ENCODE results near the gene FHIT.

FHIT gene

GRCh38 chr3:59780209-59780608 is 1471.0 kb downstream of the FHIT start:
- DNase-seq: no peak

GRCh38 chr3:59779260-59779659 is 1472.0 kb downstream of the FHIT start:
- no peak for DNase-seq

- no peak for DNase-seq
Observed at GRCh38 chr3:59777667-59778077, 1473.6 kb downstream of the FHIT start.

- DNase-seq: no peak
Observed at GRCh38 chr3:59777066-59777465, 1474.2 kb downstream of the FHIT start.

GRCh38 chr3:59775761-59776325 is 1475.4 kb downstream of the FHIT start:
- DNase-seq: no peak

GRCh38 chr3:59775106-59775505 is 1476.1 kb downstream of the FHIT start:
- no peak for DNase-seq

GRCh38 chr3:59774634-59775033 is 1476.6 kb downstream of the FHIT start:
- peak; percentile 87 for DNase-seq

GRCh38 chr3:59774000-59774399 is 1477.3 kb downstream of the FHIT start:
- DNase-seq: no peak

GRCh38 chr3:59772416-59773408 is 1478.5 kb downstream of the FHIT start:
- no peak for DNase-seq

- DNase-seq: peak; percentile 86
Observed at GRCh38 chr3:59771768-59772181, 1479.5 kb downstream of the FHIT start.

GRCh38 chr3:59769127-59769750 is 1482.0 kb downstream of the FHIT start:
- no peak for DNase-seq

- DNase-seq: peak; percentile 89
Observed at GRCh38 chr3:59766200-59766872, 1484.9 kb downstream of the FHIT start.

GRCh38 chr3:59764171-59764570 is 1487.1 kb downstream of the FHIT start:
- DNase-seq: no peak

- DNase-seq: no peak
Observed at GRCh38 chr3:59762941-59763340, 1488.3 kb downstream of the FHIT start.

GRCh38 chr3:59759298-59760031 is 1491.8 kb downstream of the FHIT start:
- no peak for DNase-seq

- DNase-seq: no peak
Observed at GRCh38 chr3:59758672-59759071, 1492.6 kb downstream of the FHIT start.

GRCh38 chr3:59756934-59757333 is 1494.3 kb downstream of the FHIT start:
- no peak for DNase-seq

- no peak for DNase-seq
Observed at GRCh38 chr3:59754456-59755129, 1496.7 kb downstream of the FHIT start.

GRCh38 chr3:59753808-59754450 is 1497.3 kb downstream of the FHIT start:
- DNase-seq: no peak

- DNase-seq: no peak
Observed at GRCh38 chr3:59752925-59753324, 1498.3 kb downstream of the FHIT start.

- no peak for DNase-seq
Observed at GRCh38 chr3:59751606-59752005, 1499.6 kb downstream of the FHIT start.

Data from fibroblast of skin of scalp (primary cell).